HG03439 (cell line): Measurements from ENCODE around the gene GNLY.
"Not testable (repeated sequence)": the region's sequence is repeated elsewhere in the genome, so short reads cannot be mapped to it uniquely, and the experiment has no call there.

Source experiments
- ATAC-seq: cut with Tn5 transposase; IDR thresholded peaks from one replicate; pipeline ENCODE4 v1.9.1; 2021; ENCODE audit warnings: mild to moderate bottlenecking, moderate library complexity; ENCODE audit not compliant: unreplicated experiment

The GNLY gene

GRCh38 chr2:85706599-85707296 is 12.6 kb downstream of the GNLY start:
- ATAC-seq, result no peak

GRCh38 chr2:85707304-85707703 is 13.1 kb downstream of the GNLY start:
- ATAC-seq, result peak; percentile 49

- no peak for ATAC-seq
Measured at GRCh38 chr2:85708641-85709040, 14.5 kb downstream of the GNLY start.

- no peak for ATAC-seq
Measured at GRCh38 chr2:85709401-85709811, 15.2 kb downstream of the GNLY start.

- no peak for ATAC-seq
Measured at GRCh38 chr2:85710687-85711577, 16.8 kb downstream of the GNLY start.

- ATAC-seq, result no peak
Measured at GRCh38 chr2:85711578-85712060, 17.5 kb downstream of the GNLY start.

- ATAC-seq, result no peak
Measured at GRCh38 chr2:85712336-85712735, 18.2 kb downstream of the GNLY start.

GRCh38 chr2:85712849-85713612 is 18.9 kb downstream of the GNLY start:
- ATAC-seq, result no peak

GRCh38 chr2:85713836-85714235 is 19.7 kb downstream of the GNLY start:
- no peak for ATAC-seq

- ATAC-seq, result not testable (repeated sequence)
Measured at GRCh38 chr2:85714421-85714820, 20.3 kb downstream of the GNLY start.

GRCh38 chr2:85714841-85715240 is 20.7 kb downstream of the GNLY start:
- ATAC-seq, result no peak

- ATAC-seq, result no peak
Measured at GRCh38 chr2:85716346-85716914, 22.3 kb downstream of the GNLY start.

- no peak for ATAC-seq
Measured at GRCh38 chr2:85717308-85718008, 23.3 kb downstream of the GNLY start.

- ATAC-seq, result no peak
Measured at GRCh38 chr2:85718009-85718391, 23.8 kb downstream of the GNLY start.

- ATAC-seq, result no peak
Measured at GRCh38 chr2:85718885-85719492, 24.8 kb downstream of the GNLY start.

- ATAC-seq, result no peak
Measured at GRCh38 chr2:85719609-85720240, 25.6 kb downstream of the GNLY start.

GRCh38 chr2:85720533-85720932 is 26.4 kb downstream of the GNLY start:
- ATAC-seq, result no peak

GRCh38 chr2:85721641-85722040 is 27.5 kb downstream of the GNLY start:
- no peak for ATAC-seq

GRCh38 chr2:85722519-85722918 is 28.4 kb downstream of the GNLY start:
- no peak for ATAC-seq
